Measurements from ENCODE around the gene PLA2G2E.

DNA sequence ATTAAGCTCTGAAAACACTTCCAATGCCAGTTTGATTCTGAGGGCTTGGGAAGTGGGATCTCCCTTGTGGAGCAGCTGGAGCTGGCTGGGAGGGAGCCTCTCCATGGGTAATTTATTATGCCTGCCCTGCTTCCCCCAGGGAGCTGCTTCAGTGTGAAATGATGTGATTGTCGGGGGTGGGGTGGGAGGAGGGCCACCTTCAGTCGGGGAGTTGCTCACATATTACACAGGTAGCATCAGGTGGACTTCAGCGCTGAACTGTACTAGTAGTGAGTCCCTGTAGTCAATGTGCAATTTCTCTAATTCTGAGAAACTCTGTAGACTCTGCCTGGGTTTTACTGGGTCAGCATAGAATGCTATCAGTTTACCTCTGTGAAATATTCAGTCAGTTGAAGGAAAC, 12.8 kb downstream of the PLA2G2E start:
- TF ChIP-seq EZH2 (IDR thresholded peaks at IDR 0.05; ENCODE audit: low read length, missing control alignments), result no peak
- TF ChIP-seq, protein P1, sequence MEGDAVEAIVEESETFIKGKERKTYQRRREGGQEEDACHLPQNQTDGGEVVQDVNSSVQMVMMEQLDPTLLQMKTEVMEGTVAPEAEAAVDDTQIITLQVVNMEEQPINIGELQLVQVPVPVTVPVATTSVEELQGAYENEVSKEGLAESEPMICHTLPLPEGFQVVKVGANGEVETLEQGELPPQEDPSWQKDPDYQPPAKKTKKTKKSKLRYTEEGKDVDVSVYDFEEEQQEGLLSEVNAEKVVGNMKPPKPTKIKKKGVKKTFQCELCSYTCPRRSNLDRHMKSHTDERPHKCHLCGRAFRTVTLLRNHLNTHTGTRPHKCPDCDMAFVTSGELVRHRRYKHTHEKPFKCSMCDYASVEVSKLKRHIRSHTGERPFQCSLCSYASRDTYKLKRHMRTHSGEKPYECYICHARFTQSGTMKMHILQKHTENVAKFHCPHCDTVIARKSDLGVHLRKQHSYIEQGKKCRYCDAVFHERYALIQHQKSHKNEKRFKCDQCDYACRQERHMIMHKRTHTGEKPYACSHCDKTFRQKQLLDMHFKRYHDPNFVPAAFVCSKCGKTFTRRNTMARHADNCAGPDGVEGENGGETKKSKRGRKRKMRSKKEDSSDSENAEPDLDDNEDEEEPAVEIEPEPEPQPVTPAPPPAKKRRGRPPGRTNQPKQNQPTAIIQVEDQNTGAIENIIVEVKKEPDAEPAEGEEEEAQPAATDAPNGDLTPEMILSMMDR (conservative IDR thresholded peaks at IDR 0.05 in 1 of 2, IDR thresholded peaks at IDR 0.05 in 1 of 2; ENCODE audit: low read depth in 1 of 2, low read length in 2 of 2), result no peak
